IPS-15b (cell line): ENCODE data around the gene TTR.

Experiments
- H3K27me3 ChIP-seq: one replicate; pipeline ENCODE4 v1.6.1; 2013; ENCODE audit warnings: low read length; ENCODE audit not compliant: control insufficient read depth, insufficient read depth
- H3K36me3 ChIP-seq: one replicate; pipeline ENCODE4 v1.6.1; 2013; ENCODE audit warnings: low read length; ENCODE audit not compliant: control insufficient read depth, insufficient read depth
- H3K4me1 ChIP-seq: one replicate; pipeline ENCODE4 v1.6.1; 2013; ENCODE audit warnings: mild to moderate bottlenecking, low read length; ENCODE audit not compliant: control insufficient read depth, insufficient read depth
- H3K4me3 ChIP-seq: one replicate; pipeline ENCODE4 v1.5.1; 2013; ENCODE audit warnings: low read depth, low read length
- H3K9ac ChIP-seq: one replicate; pipeline ENCODE4 v1.6.1; 2013; ENCODE audit warnings: low read depth, mild to moderate bottlenecking, low read length
- H3K9me3 ChIP-seq: one replicate; pipeline ENCODE4 v1.6.1; 2013; ENCODE audit warnings: mild to moderate bottlenecking, low read length; ENCODE audit not compliant: control insufficient read depth, insufficient read depth

TTR gene

GRCh38 chr18:31565345-31565744, 26.3 kb upstream of the TTR start:
- Histone ChIP-seq H3K9ac (no peak overlapping the region), H3K4me1 (no peaks in the 10 kb centered on the region), H3K9me3 (no peaks in the 10 kb centered on the region), H3K4me3 (no peak overlapping the region), H3K27me3 (no peaks in the 10 kb centered on the region), H3K36me3 (no peaks in the 10 kb centered on the region)

GRCh38 chr18:31565782-31566512, 25.7 kb upstream of the TTR start:
- no peak overlapping the region for H3K9ac ChIP-seq

GRCh38 chr18:31566576-31567306, 24.9 kb upstream of the TTR start:
- Histone ChIP-seq H3K4me3 (no peak overlapping the region), H3K9me3 (no peaks in the 10 kb centered on the region)

More at GRCh38 chr18:31565782-31566512, 25.7 kb upstream of the TTR start:
- no peaks in the 10 kb centered on the region for H3K4me1 ChIP-seq
- H3K9me3 ChIP-seq = no peaks in the 10 kb centered on the region
- no peak overlapping the region for H3K4me3 ChIP-seq
- no peaks in the 10 kb centered on the region for H3K27me3 ChIP-seq
- no peaks in the 10 kb centered on the region for H3K36me3 ChIP-seq

GRCh38 chr18:31572368-31572767, 19.3 kb upstream of the TTR start:
- H3K4me1 ChIP-seq = no peaks in the 10 kb centered on the region
- no peak overlapping the region for H3K9ac ChIP-seq
- no peak overlapping the region for H3K4me3 ChIP-seq
- H3K36me3 ChIP-seq = no peaks in the 10 kb centered on the region
- H3K27me3 ChIP-seq = no peaks in the 10 kb centered on the region
- H3K9me3 ChIP-seq = no peaks in the 10 kb centered on the region

More at GRCh38 chr18:31566576-31567306, 24.9 kb upstream of the TTR start:
- no peaks in the 10 kb centered on the region for H3K36me3 ChIP-seq
- H3K27me3 ChIP-seq = no peaks in the 10 kb centered on the region
- H3K4me1 ChIP-seq = no peaks in the 10 kb centered on the region
- H3K9ac ChIP-seq = no peak overlapping the region

- Histone ChIP-seq H3K9ac (no peak overlapping the region), H3K9me3 (no peaks in the 10 kb centered on the region), H3K27me3 (no peaks in the 10 kb centered on the region), H3K36me3 (no peaks in the 10 kb centered on the region), H3K4me3 (no peak overlapping the region), H3K4me1 (no peaks in the 10 kb centered on the region)
Measured at GRCh38 chr18:31573051-31573450, 18.6 kb upstream of the TTR start.

- Histone ChIP-seq H3K9ac (no peak overlapping the region), H3K4me1 (no peaks in the 10 kb centered on the region), H3K36me3 (no peaks in the 10 kb centered on the region), H3K27me3 (no peaks in the 10 kb centered on the region), H3K9me3 (no peaks in the 10 kb centered on the region), H3K4me3 (no peak overlapping the region)
Measured at GRCh38 chr18:31574359-31574758, 17.3 kb upstream of the TTR start.

- H3K9me3 ChIP-seq = no peaks in the 10 kb centered on the region
- no peaks in the 10 kb centered on the region for H3K36me3 ChIP-seq
- no peak overlapping the region for H3K9ac ChIP-seq
- no peaks in the 10 kb centered on the region for H3K4me1 ChIP-seq
- no peaks in the 10 kb centered on the region for H3K27me3 ChIP-seq
- no peak overlapping the region for H3K4me3 ChIP-seq
Measured at GRCh38 chr18:31575515-31576257, 16.0 kb upstream of the TTR start.

- Histone ChIP-seq H3K36me3 (no peaks in the 10 kb centered on the region), H3K4me1 (no peaks in the 10 kb centered on the region), H3K9me3 (no peaks in the 10 kb centered on the region), H3K9ac (no peak overlapping the region), H3K27me3 (no peaks in the 10 kb centered on the region), H3K4me3 (no peak overlapping the region)
Measured at GRCh38 chr18:31576670-31577069, 15.0 kb upstream of the TTR start.

- Histone ChIP-seq H3K9me3 (no peaks in the 10 kb centered on the region), H3K4me1 (no peaks in the 10 kb centered on the region), H3K9ac (no peak overlapping the region), H3K27me3 (no peaks in the 10 kb centered on the region), H3K36me3 (no peaks in the 10 kb centered on the region), H3K4me3 (no peak overlapping the region)
Measured at GRCh38 chr18:31577195-31577594, 14.5 kb upstream of the TTR start.

- Histone ChIP-seq H3K9me3 (no peaks in the 10 kb centered on the region), H3K4me3 (no peak overlapping the region), H3K27me3 (no peaks in the 10 kb centered on the region), H3K9ac (no peak overlapping the region), H3K4me1 (no peaks in the 10 kb centered on the region), H3K36me3 (no peaks in the 10 kb centered on the region)
Measured at GRCh38 chr18:31578126-31578525, 13.6 kb upstream of the TTR start.

- no peaks in the 10 kb centered on the region for H3K36me3 ChIP-seq
- no peaks in the 10 kb centered on the region for H3K27me3 ChIP-seq
- H3K9me3 ChIP-seq = no peaks in the 10 kb centered on the region
- no peak overlapping the region for H3K9ac ChIP-seq
- H3K4me3 ChIP-seq = no peak overlapping the region
- H3K4me1 ChIP-seq = no peaks in the 10 kb centered on the region
Measured at GRCh38 chr18:31579375-31579774, 12.3 kb upstream of the TTR start.
